Breast epithelium (tissue), 3 donors: Measurements from ENCODE around the gene RAD21L1.

Source experiments
- CTCF ChIP-seq, 3 donors: fragments of 450-650 bp; IDR thresholded peaks; one replicate each; pipeline ENCODE4 v1.5.1; 2016 to 2017; ENCODE audit warnings: antibody characterized with exemption in 3 of 3, mild to moderate bottlenecking in 3 of 3, moderate library complexity in 3 of 3
- POLR2AphosphoS5 ChIP-seq, 3 donors: sonication (generic); formaldehyde crosslinking; IDR thresholded peaks; one replicate each; pipeline ENCODE4 v1.6.1; 2017; ENCODE audit warnings: antibody characterized with exemption in 3 of 3

GRCh38 chr20:1291191-1291741, 65.4 kb downstream of the RAD21L1 start:
- no peak for TF ChIP-seq CTCF (IDR thresholded peaks at IDR 0.05)
- no peak for TF ChIP-seq POLR2AphosphoS5 (IDR thresholded peaks at IDR 0.05)
